Heart right ventricle (tissue), 16 donors: ENCODE results near the gene PTPRM. TPM values are rescaled to one million over a fixed set of nuclear protein-coding genes. Genes with fewer than 3 reads are reported as not detected.

ENCODE experiments used
- ATAC-seq, 8 donors: fragments of 200-7000 bp; cut with Tn5 transposase; one replicate each; pipeline ENCODE4 v1.9.1; 2020; ENCODE audit warnings: mild to moderate bottlenecking in 8 of 8, moderate library complexity in 8 of 8, moderate number of reproducible peaks in 1 of 8
- DNase-seq, 2 donors: peaks; one replicate each; pipeline ENCODE4 v3.0.0-alpha.2; 2020
- H3K27ac ChIP-seq, 10 donors: fragments of 200-600 bp; sonication (generic) in 2 of 10; one replicate each; pipeline versions ENCODE4 v1.5.0 to v1.8.0; 2020 to 2022; ENCODE audit warnings: mild to moderate bottlenecking in 3 of 10
- H3K27me3 ChIP-seq, 7 donors: fragments of 200-600 bp; one replicate each; pipeline ENCODE4 v1.8.0; 2021 to 2022; ENCODE audit warnings: mild to moderate bottlenecking in 2 of 7
- H3K36me3 ChIP-seq, 9 donors: fragments of 200-600 bp; sonication (generic) in 1 of 9; one replicate each; pipeline versions ENCODE4 v1.5.0 to v1.8.0; 2020 to 2022; ENCODE audit warnings: mild to moderate bottlenecking in 2 of 9
- H3K4me1 ChIP-seq, 9 donors: fragments of 200-600 bp; sonication (generic) in 1 of 9; one replicate each; pipeline versions ENCODE4 v1.5.0 to v1.8.0; 2020 to 2022; ENCODE audit warnings: mild to moderate bottlenecking in 4 of 9
- H3K4me3 ChIP-seq, 10 donors: fragments of 200-600 bp; sonication (generic) in 2 of 10; one replicate each; pipeline versions ENCODE4 v1.5.0 to v1.8.0; 2020 to 2022; ENCODE audit warnings: mild to moderate bottlenecking in 7 of 10, moderate library complexity in 2 of 10
- H3K9me3 ChIP-seq, 11 donors: fragments of 200-600 bp in 10 of 11; sonication (generic) in 2 of 11; one replicate each; pipeline versions ENCODE4 v1.5.0 to v1.8.0; 2013 to 2022; ENCODE audit warnings: mild to moderate bottlenecking in 2 of 11, control low read depth in 1 of 11, moderate library complexity in 1 of 11
- CTCF ChIP-seq, 9 donors: fragments of 200-600 bp; sonication (generic) in 2 of 9; IDR thresholded peaks; one replicate each; pipeline versions ENCODE4 v1.5.0 to v1.8.0; 2021 to 2022; ENCODE audit warnings: antibody characterized with exemption in 9 of 9, mild to moderate bottlenecking in 5 of 9, moderate library complexity in 1 of 9
- WGBS, 2 donors: extraction: QIAGEN DNeasy Blood & Tissue Kit; methylation state at CpG; one replicate each; pipeline ENCODE4 v1.1.7; 2013; ENCODE audit warnings: inconsistent platforms in 1 of 2; 5-methylcytosine and 5-hydroxymethylcytosine counted together
- intact Hi-C, 10 donors: fragments of 100-400 bp; cut with DNase I; formaldehyde crosslinking; loops; one replicate each; pipeline versions ENCODE4 v1.11.1 to v1.14.2; 2022
- polyA plus RNA-seq, 2 donors: library from polyadenylated mRNA; stranded (reverse); fragments of 200-250 nt; gene quantifications; one replicate each; pipeline ENCODE4 v1.2.3, GENCODE V29; 2013
- total RNA-seq, 10 donors: library from RNA; stranded (reverse); fragmentation: NEBNext Ultra II Directional in 3 of 10; extraction: Animal tissue kit (Norgen Biotek cat#: 25700) in 3 of 10; gene quantifications; one replicate each; pipeline versions ENCODE4 v1.2.1 to v1.2.4, GENCODE V29; 2021 to 2023
- donor health status: Arrhythmogenic right ventricular cardiomyopathy.
- donor health status: ischemic (EF 13 %, LVEDD 7.1; RV severe dilation, severe dysfunction).
- donor health status: healthy with polysubstance abuse.
- donor health status: DM: no; HTN: yes; CAD: no.
- donor health status: DM: no; HTN: no; CAD: no.
- donor health status: ischemic (EF 25% LVEDD 6.9; RV normal size, moderate dysfunction).
- donor health status: ischemic (EF 25% LVEDD 5.7; RV mildly dilated, moderate dysfunction).
- donor health status: healthy.
- donor health status: DM: yes; HTN: yes; CAD: no.
- donor health status: Ischemic cardiomyopathy.
- donor health status: ischemic (EF 35%, LVEDD 5.7; RV mildly dilated, moderate dysfunction).
- donor health status: nonischemic (EF 11% LVEDD 7.7; RV severe dilation, severe dysfunction).
- donor health status: DM: yes; HTN: yes; CAD: no.
- donor health status: PGD.
- donor health status: ischemic (EF 29% LVEDD 5.4; RV normal size, mild dysfunction).
- donor health status: nonischemic (EF 23%, LVEDD 6.1; RV moderate dilation, normal function).

The PTPRM gene
- total and polyA plus RNA-seq, 12 donors, result 81.7 to 170 (median 132) TPM

GRCh38 chr18:7919565-7919964 lies 352.4 kb downstream of the PTPRM start:
- ATAC-seq, result no peak
- 95 to 97% methylated on average over 2 of the region's 2 CpGs for WGBS, 2 donors
- H3K27ac ChIP-seq, result no peak overlapping the region
- intact Hi-C loops, result loop anchor here in 1 of 10 donors (10.0 kb wide), 1 partner anchor 115 kb away; no protein-coding TSS in a partner anchor
- no peak for DNase-seq
- H3K4me1 ChIP-seq, result peaks cover 0 to 53% (median 39%) of the 10 kb centered on the region in 9 donors
- H3K36me3 ChIP-seq, result no peaks in the 10 kb centered on the region
- no peak overlapping the region for H3K4me3 ChIP-seq
- no peaks in the 10 kb centered on the region for H3K27me3 ChIP-seq
- no peak for TF ChIP-seq CTCF (IDR thresholded peaks at IDR 0.05)
- peaks cover 0 to 40% (median 12%) of the 10 kb centered on the region in 11 donors for H3K9me3 ChIP-seq

GRCh38 chr18:7921938-7922587 lies 354.9 kb downstream of the PTPRM start:
- TF ChIP-seq CTCF (IDR thresholded peaks at IDR 0.05), result no peak
- peaks cover 0 to 55% (median 30%) of the 10 kb centered on the region in 9 donors for H3K4me1 ChIP-seq
- peaks cover 0 to 40% (median 12%) of the 10 kb centered on the region in 11 donors for H3K9me3 ChIP-seq
- H3K4me3 ChIP-seq, result no peak overlapping the region
- intact Hi-C loops, result loop anchor here in 1 of 10 donors (10.0 kb wide), 1 partner anchor 563 kb away; no protein-coding TSS in a partner anchor
- H3K27me3 ChIP-seq, result no peaks in the 10 kb centered on the region
- 56 to 68% methylated on average over 3 of the region's 3 CpGs for WGBS, 2 donors
- H3K27ac ChIP-seq, result peak overlapping the region in 3 of 10 donors; percentile 12 to 59 (median 18)
- ATAC-seq (peak in 3 of 8 donors; percentile 18 to 37 (median 34)), DNase-seq (no peak)
- H3K36me3 ChIP-seq, result peaks cover 0 to 5% (median 0%) of the 10 kb centered on the region in 9 donors

GRCh38 chr18:7923105-7923504 lies 356.0 kb downstream of the PTPRM start:
- DNase-seq, result no peak
- Histone ChIP-seq H3K9me3 (peaks cover 0 to 36% (median 12%) of the 10 kb centered on the region in 11 donors), H3K36me3 (peaks cover 0 to 14% (median 0%) of the 10 kb centered on the region in 9 donors), H3K27me3 (no peaks in the 10 kb centered on the region), H3K4me1 (peaks cover 0 to 62% (median 36%) of the 10 kb centered on the region in 9 donors), H3K4me3 (no peak overlapping the region), H3K27ac (peak overlapping the region in 1 of 10 donors; percentile 59)
- peak in 6 of 8 donors; percentile 38 to 64 (median 47) for ATAC-seq
- WGBS, 2 donors, result 87 to 94% methylated on average over 4 of the region's 4 CpGs
- TF ChIP-seq CTCF (IDR thresholded peaks at IDR 0.05), result no peak
- intact Hi-C loops, result loop anchor here in 1 of 10 donors (10.0 kb wide), 1 partner anchor 562 kb away; no protein-coding TSS in a partner anchor

GRCh38 chr18:7924616-7925015 lies 357.5 kb downstream of the PTPRM start:
- H3K9me3 ChIP-seq, result peaks cover 0 to 24% (median 11%) of the 10 kb centered on the region in 11 donors
- H3K36me3 ChIP-seq, result peaks cover 0 to 26% (median 0%) of the 10 kb centered on the region in 9 donors
- intact Hi-C loops, result loop anchor here in 1 of 10 donors (10.0 kb wide), 1 partner anchor 560 kb away; no protein-coding TSS in a partner anchor
- ATAC-seq, result no peak
- H3K27ac ChIP-seq, result no peak overlapping the region
- no peak for DNase-seq
- 80 to 86% methylated on average over 5 of the region's 5 CpGs for WGBS, 2 donors
- H3K27me3 ChIP-seq, result no peaks in the 10 kb centered on the region
- no peak for TF ChIP-seq CTCF (IDR thresholded peaks at IDR 0.05)
- no peak overlapping the region for H3K4me3 ChIP-seq
- peaks cover 0 to 62% (median 36%) of the 10 kb centered on the region in 9 donors for H3K4me1 ChIP-seq
